ENCODE measurements around the gene EEF1A2.
A peak's percentile ranks its signal among the peaks of the same experiment; 100 is the strongest.

Gene EEF1A2

GRCh38 chr20:63502671-63503172 is 3.8 kb upstream of the EEF1A2 start:
- POLR2A ChIA-PET, result interaction anchor here (2.0 kb wide), 1 partner anchor 18 kb away, joined by 10 read pairs; the partner anchor contains the start of gene PPDPF
- CTCF ChIA-PET, result no interaction called here
- TF ChIP-seq FOXK2 (IDR thresholded peaks at IDR 0.05) (no peak), SUZ12 (IDR thresholded peaks at IDR 0.05) (no peak)
- no peak for DNase-seq (ENCODE audit: extremely low spot score)

- ChIA-PET CTCF (no interaction called here), POLR2A (interaction anchor here (2.0 kb wide), 1 partner anchor 19 kb away, joined by 10 read pairs; the partner anchor contains the start of gene PPDPF)
- TF ChIP-seq FOXK2 (IDR thresholded peaks at IDR 0.05) (no peak), PKNOX1 (IDR thresholded peaks at IDR 0.05) (peak; percentile 58)
- peak; percentile 61 for DNase-seq (ENCODE audit: extremely low spot score)
These were observed 3.2 kb upstream of the EEF1A2 start for GRCh38 chr20:63501818-63502670.

GRCh38 chr20:63500902-63501817 is 2.3 kb upstream of the EEF1A2 start:
- TF ChIP-seq SUZ12 (IDR thresholded peaks at IDR 0.05), result no peak
- no peak for TF ChIP-seq L3MBTL2 (conservative IDR thresholded peaks at IDR 0.05)
- TF ChIP-seq FOXM1 (IDR thresholded peaks at IDR 0.05; ENCODE audit: borderline replicate concordance), result no peak
- ChIA-PET CTCF (no interaction called here), POLR2A (interaction anchor here (2.0 kb wide), 1 partner anchor 20 kb away, joined by 10 read pairs; the partner anchor contains the start of gene PPDPF)
- no peak for DNase-seq (ENCODE audit: extremely low spot score)

- ChIA-PET POLR2A (no interaction called here), CTCF (no interaction called here)
- no peak for DNase-seq (ENCODE audit: extremely low spot score)
- TF ChIP-seq FOXA1 (IDR thresholded peaks at IDR 0.05) (no peak), HDGF (IDR thresholded peaks at IDR 0.05; ENCODE audit: borderline replicate concordance) (no peak), ELF4 (IDR thresholded peaks at IDR 0.05) (no peak), LEF1 (IDR thresholded peaks at IDR 0.05; ENCODE audit: borderline replicate concordance) (no peak), ZNF384 (IDR thresholded peaks at IDR 0.05) (no peak), FOXK2 (IDR thresholded peaks at IDR 0.05) (no peak), L3MBTL2 (conservative IDR thresholded peaks at IDR 0.05) (no peak), BHLHE40 (IDR thresholded peaks at IDR 0.05; ENCODE audit: borderline replicate concordance) (no peak), CTBP1 (IDR thresholded peaks at IDR 0.05; ENCODE audit: borderline replicate concordance) (no peak)
These were observed 1.4 kb upstream of the EEF1A2 start for GRCh38 chr20:63500151-63500901.

GRCh38 chr20:63499338-63499969 is 571 bp upstream of the EEF1A2 start:
- DNase-seq (ENCODE audit: extremely low spot score), result peak; percentile 50
- TF ChIP-seq HDGF (IDR thresholded peaks at IDR 0.05; ENCODE audit: borderline replicate concordance) (no peak), TARDBP (IDR thresholded peaks at IDR 0.05) (no peak), SUZ12 (IDR thresholded peaks at IDR 0.05) (no peak), SP1 (IDR thresholded peaks at IDR 0.05) (no peak), BHLHE40 (IDR thresholded peaks at IDR 0.05; ENCODE audit: borderline replicate concordance) (no peak), CTBP1 (IDR thresholded peaks at IDR 0.05; ENCODE audit: borderline replicate concordance) (no peak), NFRKB (IDR thresholded peaks at IDR 0.05) (no peak), PKNOX1 (IDR thresholded peaks at IDR 0.05) (no peak)
- POLR2A ChIA-PET, result no interaction called here
- CTCF ChIA-PET, result no interaction called here

GRCh38 chr20:63497946-63498935 is 642 bp downstream of the EEF1A2 start:
- DNase-seq (ENCODE audit: extremely low spot score), result no peak
- no peak for TF ChIP-seq TARDBP (IDR thresholded peaks at IDR 0.05)
- no peak for TF ChIP-seq SP1 (IDR thresholded peaks at IDR 0.05)
- POLR2A ChIA-PET, result interaction anchor here (2.9 kb wide), 1 partner anchor 23 kb away, joined by 26 read pairs; the partner anchor contains the start of gene PPDPF
- CTCF ChIA-PET, result no interaction called here

Data from HEK293T (cell line).